Kidney (tissue), 14 donors: Measurements from ENCODE around the gene ABHD2. TPM values are rescaled to one million over a fixed set of nuclear protein-coding genes. Genes with fewer than 3 reads are reported as not detected.
"Not testable (repeated sequence)": the region's sequence is repeated elsewhere in the genome, so short reads cannot be mapped to it uniquely, and the experiment has no call there.

Experiments used
- DNase-seq, 5 donors: peaks; one replicate each; pipeline ENCODE4 v3.0.0-alpha.2; 2013 to 2020
- FAIRE-seq: peaks from 2 replicates; lab custom pipeline; 2012; peaks lifted over from hg19 to GRCh38; lab: Jason Lieb, UNC
- H3K27ac ChIP-seq, 2 donors: one replicate each; pipeline ENCODE4 v1.7.0; 2013; ENCODE audit warnings: low read depth in 2 of 2, low read length in 2 of 2, inconsistent platforms in 1 of 2
- H3K27me3 ChIP-seq: one replicate; pipeline ENCODE4 v1.7.1; 2013; ENCODE audit warnings: low read length, inconsistent platforms; ENCODE audit not compliant: control insufficient read depth, insufficient read depth
- H3K36me3 ChIP-seq, 3 donors: one replicate each; pipeline versions ENCODE4 v1.7.0 to v1.7.1; 2013; ENCODE audit warnings: low read length in 3 of 3, control low read depth in 1 of 3, inconsistent platforms in 1 of 3; ENCODE audit not compliant: insufficient read depth in 3 of 3, control insufficient read depth in 2 of 3
- H3K4me1 ChIP-seq, 3 donors: one replicate each; pipeline versions ENCODE4 v1.7.0 to v1.7.1; 2013; ENCODE audit warnings: low read length in 3 of 3, inconsistent platforms in 1 of 3, low read depth in 1 of 3; ENCODE audit not compliant: control insufficient read depth in 2 of 3, insufficient read depth in 2 of 3
- H3K4me3 ChIP-seq, 3 donors: one replicate each; pipeline versions ENCODE4 v1.7.0 to v1.8.1; 2013; ENCODE audit warnings: low read length in 3 of 3, control low read depth in 1 of 3, inconsistent platforms in 1 of 3
- H3K9ac ChIP-seq, 3 donors: one replicate each; pipeline versions ENCODE4 v1.7.0 to v1.7.1; 2013; ENCODE audit warnings: low read length in 3 of 3, control low read depth in 1 of 3, inconsistent platforms in 1 of 3
- H3K9me3 ChIP-seq, 3 donors: one replicate each; pipeline versions ENCODE4 v1.7.0 to v1.7.1; 2013; ENCODE audit warnings: low read length in 3 of 3, control low read depth in 1 of 3, inconsistent platforms in 1 of 3; ENCODE audit not compliant: control insufficient read depth in 2 of 3, insufficient read depth in 1 of 3
- CTCF ChIP-seq: IDR thresholded peaks from 3 replicates; pipeline ENCODE4 v1.5.1; 2012; ENCODE audit warnings: mild to moderate bottlenecking, moderate library complexity, borderline replicate concordance; ENCODE audit not compliant: insufficient read depth; ENCODE audit errors: extremely low read depth
- intact Hi-C: fragments of 100-400 bp; cut with DNase I; formaldehyde crosslinking; loops from one replicate; pipeline ENCODE4 v1.11.1; 2022
- polyA plus RNA-seq: library from polyadenylated mRNA; stranded (reverse); fragments of 350-450 nt; fragmentation: Illumina TruSeq; extraction: RNeasy Lipid Tissue Mini Kit (QIAGEN cat#74804); gene quantifications from one replicate; pipeline ENCODE4 v1.2.3, GENCODE V29; 2014; ENCODE audit warnings: low read depth, low replicate concordance; ENCODE audit not compliant: insufficient read depth
- total RNA-seq: library from RNA; stranded (reverse); fragmentation: NEBNext Ultra II Directional; extraction: Animal tissue kit (Norgen Biotek cat#: 25700); gene quantifications from one replicate; pipeline ENCODE4 v1.2.1, GENCODE V29; 2021
- donor health status: control.
- donor health status: control.
- donor health status: control.
- donor health status: control.
- donor health status: control.
- donor health status: DM: yes; HTN: yes; CAD: no.
- donor health status: Normal renal cell carcinoma (clear cell type).

Gene ABHD2
- total and polyA plus RNA-seq, 2 donors from 2014 or later, result 13.3 to 123 TPM

- peaks cover 0 to 2% (median 0%) of the 10 kb centered on the region in 3 donors for H3K9me3 ChIP-seq
- H3K4me1 ChIP-seq, result peaks cover 0 to 8% (median 0%) of the 10 kb centered on the region in 3 donors
- no peak overlapping the region for H3K27ac ChIP-seq
- no peak overlapping the region for H3K9ac ChIP-seq
- H3K27me3 ChIP-seq, result no peaks in the 10 kb centered on the region
- DNase-seq (no peak), FAIRE-seq (no peak)
- TF ChIP-seq CTCF, result no peak
- no peaks in the 10 kb centered on the region for H3K36me3 ChIP-seq
- intact Hi-C loops, result no loop called here
- H3K4me3 ChIP-seq, result no peak overlapping the region
Observed at GRCh38 chr15:89247446-89247845, 159.2 kb downstream of the ABHD2 start.

GRCh38 chr15:89248584-89248983, 160.3 kb downstream of the ABHD2 start:
- H3K27me3 ChIP-seq, result no peaks in the 10 kb centered on the region
- no peak overlapping the region for H3K9ac ChIP-seq
- intact Hi-C loops, result no loop called here
- H3K9me3 ChIP-seq, result peaks cover 0 to 2% (median 0%) of the 10 kb centered on the region in 3 donors
- peaks cover 0 to 8% (median 0%) of the 10 kb centered on the region in 3 donors for H3K4me1 ChIP-seq
- H3K27ac ChIP-seq, result no peak overlapping the region
- no peak for DNase-seq
- no peaks in the 10 kb centered on the region for H3K36me3 ChIP-seq
- FAIRE-seq, result no peak
- TF ChIP-seq CTCF, result no peak
- H3K4me3 ChIP-seq, result no peak overlapping the region

GRCh38 chr15:89250142-89250541, 161.9 kb downstream of the ABHD2 start:
- FAIRE-seq, result not testable (repeated sequence)

More at GRCh38 chr15:89250142-89250541, 161.9 kb downstream of the ABHD2 start:
- DNase-seq, H3K36me3 ChIP-seq, H3K27me3 ChIP-seq, H3K27ac ChIP-seq, H3K9ac ChIP-seq, H3K4me3 ChIP-seq, H3K9me3 ChIP-seq, H3K4me1 ChIP-seq, intact Hi-C loops: not testable (repeated sequence)

Other genes starting within 250 kb of the ABHD2 start
- gene HAPLN3, start 192.9 kb upstream of the ABHD2 start, total RNA-seq, result 11.2 TPM
- 2.2 TPM for gene HAPLN3, start 192.9 kb upstream of the ABHD2 start, polyA plus RNA-seq
- gene MFGE8, start 175.1 kb upstream of the ABHD2 start, total RNA-seq, result 184 TPM
- 88.0 TPM for gene MFGE8, start 175.1 kb upstream of the ABHD2 start, polyA plus RNA-seq
- not detected for gene RLBP1, start 133.1 kb downstream of the ABHD2 start, total RNA-seq
- not detected for gene RLBP1, start 133.1 kb downstream of the ABHD2 start, polyA plus RNA-seq
- gene FANCI, start 155.5 kb downstream of the ABHD2 start, total RNA-seq, result 6.6 TPM
- gene FANCI, start 155.5 kb downstream of the ABHD2 start, polyA plus RNA-seq, result 2.4 TPM
- 72.4 TPM for gene POLG, start 246.4 kb downstream of the ABHD2 start, total RNA-seq
- gene POLG, start 246.4 kb downstream of the ABHD2 start, polyA plus RNA-seq, result 28.6 TPM